Hematopoietic multipotent progenitor cell treated with erythropoietin and hydrocortisone succinate and interleukin-3 and kit ligand, for 6 days (in vitro differentiated cells): Measurements from ENCODE around the gene ANKRD40.

Source experiments
- DNase-seq: peaks from one replicate; pipeline ENCODE4 v3.0.0-alpha.2; 2015

The ANKRD40 gene

GRCh38 chr17:50668025-50668837 is 39.5 kb downstream of the ANKRD40 start:
- DNase-seq: no peak

GRCh38 chr17:50667259-50668024 is 40.3 kb downstream of the ANKRD40 start:
- DNase-seq: no peak

GRCh38 chr17:50666316-50666715 is 41.4 kb downstream of the ANKRD40 start:
- DNase-seq: no peak

GRCh38 chr17:50665838-50666237 is 41.9 kb downstream of the ANKRD40 start:
- no peak for DNase-seq

- DNase-seq: peak; percentile 62
These were observed 42.8 kb downstream of the ANKRD40 start for GRCh38 chr17:50664788-50665458.

GRCh38 chr17:50663812-50664374 is 43.8 kb downstream of the ANKRD40 start:
- DNase-seq: no peak

- DNase-seq: no peak
These were observed 45.0 kb downstream of the ANKRD40 start for GRCh38 chr17:50662632-50663225.

GRCh38 chr17:50661795-50662391 is 45.8 kb downstream of the ANKRD40 start:
- DNase-seq: peak; percentile 85

GRCh38 chr17:50661348-50661747 is 46.4 kb downstream of the ANKRD40 start:
- peak; percentile 20 for DNase-seq

- DNase-seq: no peak
These were observed 46.8 kb downstream of the ANKRD40 start for GRCh38 chr17:50660887-50661345.

GRCh38 chr17:50660042-50660886 is 47.5 kb downstream of the ANKRD40 start:
- DNase-seq: peak; percentile 52

- DNase-seq: no peak
These were observed 48.5 kb downstream of the ANKRD40 start for GRCh38 chr17:50659179-50659578.

GRCh38 chr17:50658616-50659015 is 49.1 kb downstream of the ANKRD40 start:
- DNase-seq: no peak

- no peak for DNase-seq
These were observed 50.1 kb downstream of the ANKRD40 start for GRCh38 chr17:50657627-50658026.

- DNase-seq: no peak
These were observed 50.7 kb downstream of the ANKRD40 start for GRCh38 chr17:50657054-50657453.

- DNase-seq: no peak
These were observed 51.2 kb downstream of the ANKRD40 start for GRCh38 chr17:50656509-50656908.

- DNase-seq: no peak
These were observed 54.0 kb downstream of the ANKRD40 start for GRCh38 chr17:50653738-50654137.

GRCh38 chr17:50651661-50652060 is 56.1 kb downstream of the ANKRD40 start:
- no peak for DNase-seq

- no peak for DNase-seq
These were observed 58.4 kb downstream of the ANKRD40 start for GRCh38 chr17:50649042-50649908.

- no peak for DNase-seq
These were observed 60.5 kb downstream of the ANKRD40 start for GRCh38 chr17:50647187-50647586.
